Gastroesophageal sphincter (tissue), 3 donors: ENCODE measurements around the gene ASPG.

Source experiments
- POLR2A ChIP-seq, 2 donors: fragments of 450-650 bp; IDR thresholded peaks; one replicate each; pipeline ENCODE4 v1.6.1; 2017; ENCODE audit warnings: antibody characterized with exemption in 2 of 2, mild to moderate bottlenecking in 2 of 2, moderate library complexity in 1 of 2
- POLR2AphosphoS5 ChIP-seq: sonication (generic); formaldehyde crosslinking; IDR thresholded peaks from one replicate; pipeline ENCODE4 v1.6.1; 2017; ENCODE audit warnings: antibody characterized with exemption
- TF ChIP-seq, protein P1 (sequence below), 4 experiments: fragments of 200-600 bp in 2 of 4; fragments of 450-650 bp in 2 of 4; sonication (generic) in 1 of 4; IDR thresholded peaks; one replicate each; pipeline ENCODE4 v1.5.1; 2017 to 2019; ENCODE audit warnings: antibody characterized with exemption in 4 of 4, mild to moderate bottlenecking in 2 of 4, moderate library complexity in 2 of 4

DNA sequence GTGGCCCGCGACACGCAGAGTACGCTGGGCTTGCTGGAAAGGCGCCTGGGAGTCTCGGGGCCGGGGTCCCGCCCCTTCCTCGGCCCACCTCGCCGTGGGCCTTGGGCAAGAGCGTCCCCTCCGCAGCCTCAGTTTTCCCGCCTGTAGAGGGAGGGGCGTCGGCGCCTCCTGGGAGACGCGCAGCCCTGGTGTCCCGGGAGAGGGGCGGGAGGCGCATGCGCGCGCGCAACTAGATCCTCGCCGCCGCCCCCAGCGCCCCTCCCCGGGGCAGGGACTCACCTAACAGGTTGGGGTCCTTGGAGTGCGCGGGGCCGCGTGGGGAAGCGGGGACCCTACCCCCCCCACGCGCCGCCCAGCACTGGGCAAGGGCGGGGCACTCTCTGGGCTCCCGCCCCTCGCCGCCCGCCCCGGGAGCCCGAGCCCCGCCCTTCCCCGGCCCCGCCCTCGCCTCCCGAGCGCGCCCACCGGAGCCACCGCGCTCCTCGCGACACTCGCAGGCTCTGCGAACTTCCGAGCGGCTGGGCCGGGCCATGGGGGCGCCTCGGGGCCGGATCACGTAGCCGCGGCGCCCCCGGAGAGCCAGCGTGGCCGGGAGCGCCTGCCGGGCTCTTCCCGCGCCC lies 52.7 kb downstream of the ASPG start, which contains the start of gene KIF26A:
- TF ChIP-seq POLR2A (IDR thresholded peaks at IDR 0.05) (no peak), POLR2AphosphoS5 (no peak)
- TF ChIP-seq, protein P1, sequence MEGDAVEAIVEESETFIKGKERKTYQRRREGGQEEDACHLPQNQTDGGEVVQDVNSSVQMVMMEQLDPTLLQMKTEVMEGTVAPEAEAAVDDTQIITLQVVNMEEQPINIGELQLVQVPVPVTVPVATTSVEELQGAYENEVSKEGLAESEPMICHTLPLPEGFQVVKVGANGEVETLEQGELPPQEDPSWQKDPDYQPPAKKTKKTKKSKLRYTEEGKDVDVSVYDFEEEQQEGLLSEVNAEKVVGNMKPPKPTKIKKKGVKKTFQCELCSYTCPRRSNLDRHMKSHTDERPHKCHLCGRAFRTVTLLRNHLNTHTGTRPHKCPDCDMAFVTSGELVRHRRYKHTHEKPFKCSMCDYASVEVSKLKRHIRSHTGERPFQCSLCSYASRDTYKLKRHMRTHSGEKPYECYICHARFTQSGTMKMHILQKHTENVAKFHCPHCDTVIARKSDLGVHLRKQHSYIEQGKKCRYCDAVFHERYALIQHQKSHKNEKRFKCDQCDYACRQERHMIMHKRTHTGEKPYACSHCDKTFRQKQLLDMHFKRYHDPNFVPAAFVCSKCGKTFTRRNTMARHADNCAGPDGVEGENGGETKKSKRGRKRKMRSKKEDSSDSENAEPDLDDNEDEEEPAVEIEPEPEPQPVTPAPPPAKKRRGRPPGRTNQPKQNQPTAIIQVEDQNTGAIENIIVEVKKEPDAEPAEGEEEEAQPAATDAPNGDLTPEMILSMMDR (IDR thresholded peaks at IDR 0.05), result no peak
